Neural progenitor cell (in vitro differentiated cells): ENCODE measurements around the gene GRM8. TPM values are rescaled to one million over a fixed set of nuclear protein-coding genes. Genes with fewer than 3 reads are reported as not detected.
A peak's percentile ranks its signal among the peaks of the same experiment; 100 is the strongest.

Source experiments
- DNase-seq: peaks from one replicate; pipeline ENCODE4 v3.0.0-alpha.2; 2016; ENCODE audit warnings: low spot score
- H2AFZ ChIP-seq: fragments of 200-600 bp; sonication (generic); replicated peaks from 2 replicates; pipeline ENCODE4 v1.6.1; 2016; ENCODE audit warnings: antibody characterized with exemption
- H3F3A ChIP-seq: fragments of 200-600 bp; sonication (generic); 2 replicates; pipeline ENCODE4 v1.6.1; 2016; ENCODE audit warnings: antibody characterized with exemption, low read depth
- H3K27ac ChIP-seq: fragments of 200-600 bp; sonication (generic); 2 replicates; pipeline ENCODE4 v1.5.1; 2016; ENCODE audit warnings: mild to moderate bottlenecking
- H3K27me3 ChIP-seq: fragments of 200-600 bp; sonication (generic); 2 replicates; pipeline ENCODE4 v1.6.1; 2016; ENCODE audit warnings: mild to moderate bottlenecking, moderate library complexity
- H3K36me3 ChIP-seq: fragments of 200-600 bp; sonication (generic); 2 replicates; pipeline ENCODE4 v1.5.1; 2016
- H3K4me1 ChIP-seq: fragments of 200-600 bp; sonication (generic); 2 replicates; pipeline ENCODE4 v1.6.1; 2016; ENCODE audit warnings: mixed run types
- H3K4me2 ChIP-seq: fragments of 200-600 bp; sonication (generic); 2 replicates; pipeline ENCODE4 v1.6.1; 2016
- H3K4me3 ChIP-seq: fragments of 200-600 bp; sonication (generic); 2 replicates; pipeline ENCODE4 v1.5.1; 2016
- H3K79me2 ChIP-seq: fragments of 200-600 bp; sonication (generic); 2 replicates; pipeline ENCODE4 v1.6.1; 2016; ENCODE audit warnings: low read depth
- H3K9ac ChIP-seq: fragments of 200-600 bp; sonication (generic); 2 replicates; pipeline ENCODE4 v1.6.1; 2016
- H3K9me3 ChIP-seq: fragments of 200-600 bp; sonication (generic); 2 replicates; pipeline ENCODE4 v1.5.1; 2016; ENCODE audit warnings: low read depth
- H4K20me1 ChIP-seq: fragments of 200-600 bp; sonication (generic); 2 replicates; pipeline ENCODE4 v1.6.1; 2016; ENCODE audit warnings: low read depth
- H3K27ac Mint-ChIP-seq: 3 replicates; pipeline ENCODE4 v1.8.0; 2021; ENCODE audit warnings: mixed read lengths
- H3K27me3 Mint-ChIP-seq: 2 replicates; pipeline ENCODE4 v1.8.0; 2022; ENCODE audit warnings: low read depth, mild to moderate bottlenecking, inconsistent platforms, moderate library complexity, mixed read lengths; ENCODE audit not compliant: insufficient read depth
- H3K36me3 Mint-ChIP-seq: 3 replicates; pipeline ENCODE4 v1.8.0; 2021; ENCODE audit warnings: mixed read lengths
- H3K4me1 Mint-ChIP-seq: 3 replicates; pipeline ENCODE4 v1.8.0; 2021; ENCODE audit warnings: mixed read lengths
- H3K4me3 Mint-ChIP-seq: 3 replicates; pipeline ENCODE4 v1.8.0; 2021; ENCODE audit warnings: mild to moderate bottlenecking, moderate library complexity, mixed read lengths
- H3K9me3 Mint-ChIP-seq: 3 replicates; pipeline ENCODE4 v1.8.0; 2020; ENCODE audit warnings: mixed read lengths
- CTCF ChIP-seq: fragments of 200-600 bp; sonication (generic); IDR thresholded peaks from 2 replicates; pipeline ENCODE4 v1.5.1; 2017; ENCODE audit warnings: antibody characterized with exemption, mild to moderate bottlenecking
- EZH2 ChIP-seq: fragments of 200-600 bp; sonication (generic); IDR thresholded peaks from 2 replicates; pipeline ENCODE4 v1.6.1; 2017; ENCODE audit warnings: antibody characterized with exemption, mild to moderate bottlenecking, moderate library complexity
- EZH2phosphoT487 ChIP-seq: fragments of 200-600 bp; sonication (generic); IDR thresholded peaks from 2 replicates; pipeline ENCODE4 v1.6.1; 2017; ENCODE audit warnings: antibody characterized with exemption
- total RNA-seq: library from RNA; depleted of rRNA; stranded (reverse); fragments of >200 nt; gene quantifications from 2 replicates; pipeline ENCODE4 v1.2.3, GENCODE V29; 2015; ENCODE audit warnings: low replicate concordance

The GRM8 gene
- total RNA-seq, 1 donor from 2014 or later, result 0.62 TPM

- peak; percentile 36 for DNase-seq
- Histone ChIP-seq H4K20me1 (no peaks in the 10 kb centered on the region), H3K9ac (no peak overlapping the region), H3K4me3 (no peak overlapping the region), H3K79me2 (no peaks in the 10 kb centered on the region), H3K4me1 (no peaks in the 10 kb centered on the region), H3K9me3 (no peaks in the 10 kb centered on the region), H3K27ac (no peak overlapping the region), H3K36me3 (no peaks in the 10 kb centered on the region), H3K27me3 (peaks cover 32% of the 10 kb centered on the region), H3K4me2 (no peak overlapping the region), H2AFZ (no peak overlapping the region), H3F3A (no peaks in the 10 kb centered on the region)
- no peak overlapping the region for H3K27ac Mint-ChIP-seq
- H3K27me3 Mint-ChIP-seq, result no peaks in the 10 kb centered on the region
- no peak overlapping the region for H3K4me3 Mint-ChIP-seq
- H3K9me3 Mint-ChIP-seq, result peaks cover 3% of the 10 kb centered on the region
- no peaks in the 10 kb centered on the region for H3K4me1 Mint-ChIP-seq
- H3K36me3 Mint-ChIP-seq, result no peaks in the 10 kb centered on the region
- TF ChIP-seq EZH2, result no peak
- peak; percentile 52 for TF ChIP-seq CTCF
- TF ChIP-seq EZH2phosphoT487, result no peak
Measured at GRCh38 chr7:127239814-127240213, 12.9 kb downstream of the GRM8 start.

- no peak overlapping the region for H3K4me3 Mint-ChIP-seq
Measured at GRCh38 chr7:127233630-127234029, 19.1 kb downstream of the GRM8 start.

GRCh38 chr7:127231415-127231814, 21.3 kb downstream of the GRM8 start:
- H3K79me2 ChIP-seq, result no peaks in the 10 kb centered on the region
- DNase-seq, result no peak
- no peak overlapping the region for H3K27ac ChIP-seq
- H3K4me3 Mint-ChIP-seq, result no peak overlapping the region
- H3K4me3 ChIP-seq, result no peak overlapping the region
- H3K9me3 ChIP-seq, result no peaks in the 10 kb centered on the region
- TF ChIP-seq CTCF, result no peak
- no peak for TF ChIP-seq EZH2
- no peak for TF ChIP-seq EZH2phosphoT487
- H3K4me2 ChIP-seq, result no peak overlapping the region
- no peak overlapping the region for H2AFZ ChIP-seq
- H4K20me1 ChIP-seq, result no peaks in the 10 kb centered on the region
- peaks cover 8% of the 10 kb centered on the region for H3K4me1 ChIP-seq
- no peaks in the 10 kb centered on the region for H3K36me3 ChIP-seq
- H3K27me3 Mint-ChIP-seq, result peaks cover 3% of the 10 kb centered on the region
- H3K4me1 Mint-ChIP-seq, result peaks cover 5% of the 10 kb centered on the region
- H3K9me3 Mint-ChIP-seq, result no peaks in the 10 kb centered on the region
- no peaks in the 10 kb centered on the region for H3F3A ChIP-seq
- no peak overlapping the region for H3K27ac Mint-ChIP-seq
- no peak overlapping the region for H3K9ac ChIP-seq
- H3K36me3 Mint-ChIP-seq, result no peaks in the 10 kb centered on the region
- H3K27me3 ChIP-seq, result peaks cover 25% of the 10 kb centered on the region

More at GRCh38 chr7:127233630-127234029, 19.1 kb downstream of the GRM8 start:
- no peaks in the 10 kb centered on the region for H3K27me3 Mint-ChIP-seq
- no peak overlapping the region for H3K4me3 ChIP-seq
- peaks cover 5% of the 10 kb centered on the region for H3K4me1 Mint-ChIP-seq
- H2AFZ ChIP-seq, result no peak overlapping the region
- DNase-seq, result no peak
- no peaks in the 10 kb centered on the region for H3F3A ChIP-seq
- no peaks in the 10 kb centered on the region for H3K36me3 ChIP-seq
- H3K9me3 Mint-ChIP-seq, result peaks cover 3% of the 10 kb centered on the region
- no peak overlapping the region for H3K27ac Mint-ChIP-seq
- H3K79me2 ChIP-seq, result no peaks in the 10 kb centered on the region
- TF ChIP-seq EZH2 (no peak), CTCF (no peak), EZH2phosphoT487 (no peak)
- H3K4me1 ChIP-seq, result no peaks in the 10 kb centered on the region
- H3K27ac ChIP-seq, result no peak overlapping the region
- no peaks in the 10 kb centered on the region for H4K20me1 ChIP-seq
- H3K27me3 ChIP-seq, result peaks cover 12% of the 10 kb centered on the region
- H3K9ac ChIP-seq, result no peak overlapping the region
- H3K4me2 ChIP-seq, result no peak overlapping the region
- no peaks in the 10 kb centered on the region for H3K36me3 Mint-ChIP-seq
- H3K9me3 ChIP-seq, result no peaks in the 10 kb centered on the region
